ENCODE measurements around the gene NFATC4. TPM values are rescaled to one million over a fixed set of nuclear protein-coding genes. Genes with fewer than 3 reads are reported as not detected.
A peak's percentile ranks its signal among the peaks of the same experiment; 100 is the strongest.
"Not testable (repeated sequence)": the region's sequence is repeated elsewhere in the genome, so short reads cannot be mapped to it uniquely, and the experiment has no call there.

NFATC4 gene
- polyA plus RNA-seq, 1 experiment: 151 TPM

DNA sequence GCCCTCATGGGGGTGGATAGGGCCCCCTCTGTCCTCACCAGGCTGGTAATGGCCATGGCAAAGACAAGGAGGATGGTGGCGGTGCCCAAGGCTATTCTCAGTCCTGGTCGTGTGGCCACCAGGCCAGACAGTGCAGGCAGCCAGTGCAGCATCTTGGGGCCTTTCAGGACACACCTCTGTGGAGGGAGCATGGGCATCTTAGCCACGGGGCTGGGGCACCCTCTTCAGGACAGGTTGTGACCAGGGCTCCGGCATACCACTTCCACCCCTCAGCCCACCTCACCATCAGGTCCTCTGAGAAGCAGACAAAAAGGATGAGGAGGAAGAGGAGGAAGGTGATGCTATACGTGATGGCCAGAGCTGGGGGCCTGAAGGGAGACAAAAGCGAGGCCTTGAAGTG lies 44.0 kb upstream of the NFATC4 start:
- DNase-seq (ENCODE audit: low read depth): no peak
- CTCF ChIA-PET: interaction anchor here (0.6 to 5.6 kb wide), 6 partner anchors 9 to 1072 kb away, joined by 3 to 44 read pairs (median 22); partner anchors contain the start of genes CIDEB, KHNYN, LTB4R and LTB4R2
- POLR2A ChIA-PET: no interaction called here
- H3K27me3 ChIP-seq (ENCODE audit: control insufficient read depth, insufficient read depth, low read length): peaks cover 4% of the 10 kb centered on the region; the same call in 1 of the 2 replicates
- no peak overlapping the region for H3K4me3 ChIP-seq (ENCODE audit: low read depth, low read length)
- TF ChIP-seq, protein P1, sequence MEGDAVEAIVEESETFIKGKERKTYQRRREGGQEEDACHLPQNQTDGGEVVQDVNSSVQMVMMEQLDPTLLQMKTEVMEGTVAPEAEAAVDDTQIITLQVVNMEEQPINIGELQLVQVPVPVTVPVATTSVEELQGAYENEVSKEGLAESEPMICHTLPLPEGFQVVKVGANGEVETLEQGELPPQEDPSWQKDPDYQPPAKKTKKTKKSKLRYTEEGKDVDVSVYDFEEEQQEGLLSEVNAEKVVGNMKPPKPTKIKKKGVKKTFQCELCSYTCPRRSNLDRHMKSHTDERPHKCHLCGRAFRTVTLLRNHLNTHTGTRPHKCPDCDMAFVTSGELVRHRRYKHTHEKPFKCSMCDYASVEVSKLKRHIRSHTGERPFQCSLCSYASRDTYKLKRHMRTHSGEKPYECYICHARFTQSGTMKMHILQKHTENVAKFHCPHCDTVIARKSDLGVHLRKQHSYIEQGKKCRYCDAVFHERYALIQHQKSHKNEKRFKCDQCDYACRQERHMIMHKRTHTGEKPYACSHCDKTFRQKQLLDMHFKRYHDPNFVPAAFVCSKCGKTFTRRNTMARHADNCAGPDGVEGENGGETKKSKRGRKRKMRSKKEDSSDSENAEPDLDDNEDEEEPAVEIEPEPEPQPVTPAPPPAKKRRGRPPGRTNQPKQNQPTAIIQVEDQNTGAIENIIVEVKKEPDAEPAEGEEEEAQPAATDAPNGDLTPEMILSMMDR (IDR thresholded peaks at IDR 0.05; ENCODE audit: insufficient read depth, low read depth, low read length): no peak
- H3K36me3 ChIP-seq (ENCODE audit: control insufficient read depth, insufficient read depth, low read length): no peaks in the 10 kb centered on the region; the same call in 1 of the 2 replicates

DNA sequence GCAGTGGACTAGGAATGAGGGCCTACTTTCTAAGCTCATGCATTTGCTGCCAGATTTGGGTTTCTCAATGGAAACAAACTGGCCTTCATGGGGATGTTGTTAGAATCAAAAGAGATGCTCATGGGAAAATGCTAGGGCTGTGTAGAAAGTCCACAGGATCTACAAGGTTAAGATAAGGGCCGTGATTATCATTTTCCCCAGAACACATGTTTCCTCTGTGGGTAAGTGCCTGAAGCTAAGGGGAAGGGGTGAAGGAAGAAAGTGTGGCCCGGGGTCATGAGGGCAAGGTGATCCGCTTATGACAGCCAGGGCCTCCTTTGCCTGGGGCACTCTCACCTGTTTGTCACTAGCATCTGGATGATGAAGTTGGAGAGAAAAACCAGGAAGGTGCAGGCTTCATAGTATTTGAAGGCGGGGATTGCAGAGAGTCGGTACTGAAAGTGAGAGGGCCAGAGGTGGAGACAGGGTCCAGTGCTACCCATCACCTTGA lies 42.9 kb upstream of the NFATC4 start:
- CTCF ChIA-PET: interaction anchor here (1.3 to 5.6 kb wide), 5 partner anchors 8 to 111 kb away, joined by 8 to 44 read pairs (median 37); partner anchors contain the start of genes CIDEB, KHNYN, LTB4R and LTB4R2
- TF ChIP-seq, protein P1 (IDR thresholded peaks at IDR 0.05; ENCODE audit: insufficient read depth, low read depth, low read length): no peak

DNA sequence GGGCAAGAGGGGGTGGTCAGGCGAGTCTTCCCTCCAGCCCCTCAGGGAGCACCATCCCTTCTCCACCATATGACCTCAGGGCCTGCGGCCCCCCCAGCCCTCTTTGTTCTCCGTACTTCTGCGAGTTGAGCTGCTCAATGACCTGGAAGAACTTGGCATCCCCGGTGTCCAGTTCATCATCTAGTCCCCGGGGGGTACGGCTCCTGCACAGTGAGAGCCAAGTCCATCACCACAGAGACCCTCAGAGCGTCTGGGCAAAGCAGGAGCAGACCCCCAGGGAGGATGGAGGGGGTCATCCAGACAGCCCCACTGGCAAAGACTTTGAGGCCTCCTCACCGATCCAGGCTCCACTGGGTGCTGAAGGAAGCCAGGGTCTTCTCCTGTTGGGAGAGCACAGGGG lies 42.0 kb upstream of the NFATC4 start:
- POLR2A ChIA-PET: interaction anchor here (0.6 kb wide), 1 partner anchor 114 kb away, joined by 3 read pairs; no protein-coding TSS in a partner anchor
- CTCF ChIA-PET: interaction anchor here (2.7 to 16.8 kb wide), 5 partner anchors 18 to 110 kb away, joined by 7 to 491 read pairs (median 37); partner anchors contain the start of genes CBLN3, CIDEB and KHNYN
- no peak for DNase-seq (ENCODE audit: low read depth)

More for the DNA sequence above, 42.9 kb upstream of the NFATC4 start:
- DNase-seq (ENCODE audit: low read depth): no peak
- no peak overlapping the region for H3K4me3 ChIP-seq (ENCODE audit: low read depth, low read length)
- peaks cover 4% of the 10 kb centered on the region; the same call in 1 of the 2 replicates for H3K27me3 ChIP-seq (ENCODE audit: control insufficient read depth, insufficient read depth, low read length)
- H3K36me3 ChIP-seq (ENCODE audit: control insufficient read depth, insufficient read depth, low read length): no peaks in the 10 kb centered on the region; the same call in 1 of the 2 replicates
- POLR2A ChIA-PET: no interaction called here

DNA sequence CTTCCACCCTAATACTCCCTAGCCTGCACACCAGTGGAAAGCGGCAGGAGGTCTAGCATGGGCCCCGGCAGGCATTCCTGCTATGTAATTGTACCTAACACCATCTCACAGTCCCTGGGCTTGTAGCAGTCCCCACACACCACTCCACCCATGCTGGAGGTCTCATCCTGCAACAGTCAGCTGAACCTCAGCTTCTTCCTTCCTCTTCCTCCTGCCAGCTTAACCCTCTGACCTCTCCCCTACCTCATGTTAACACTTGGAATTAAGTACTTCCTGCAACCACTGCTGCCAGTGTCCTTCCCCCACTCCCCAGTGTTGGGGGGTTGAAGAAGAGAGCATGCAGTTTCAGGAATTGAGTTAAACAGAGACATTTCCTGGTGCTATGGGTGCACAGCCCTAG lies 40.7 kb upstream of the NFATC4 start:
- no peak for DNase-seq (ENCODE audit: low read depth)
- no peaks in the 10 kb centered on the region; the same call in 1 of the 2 replicates for H3K36me3 ChIP-seq (ENCODE audit: control insufficient read depth, insufficient read depth, low read length)
- TF ChIP-seq, protein P1 (IDR thresholded peaks at IDR 0.05; ENCODE audit: insufficient read depth, low read depth, low read length): no peak
- no peak overlapping the region for H3K4me3 ChIP-seq (ENCODE audit: low read depth, low read length)
- ChIA-PET POLR2A (no interaction called here), CTCF (interaction anchor here (0.6 to 16.8 kb wide), 14 partner anchors 9 to 807 kb away, joined by 3 to 491 read pairs (median 6); partner anchors contain the start of genes CBLN3, CIDEB, KHNYN and RIPK3)
- peaks cover 4% of the 10 kb centered on the region; the same call in 1 of the 2 replicates for H3K27me3 ChIP-seq (ENCODE audit: control insufficient read depth, insufficient read depth, low read length)

More for the DNA sequence above, 42.0 kb upstream of the NFATC4 start:
- TF ChIP-seq, protein P1 (IDR thresholded peaks at IDR 0.05; ENCODE audit: insufficient read depth, low read depth, low read length): no peak
- Histone ChIP-seq H3K36me3 (ENCODE audit: control insufficient read depth, insufficient read depth, low read length) (no peaks in the 10 kb centered on the region; the same call in 1 of the 2 replicates), H3K27me3 (ENCODE audit: control insufficient read depth, insufficient read depth, low read length) (peaks cover 4% of the 10 kb centered on the region; the same call in 1 of the 2 replicates), H3K4me3 (ENCODE audit: low read depth, low read length) (no peak overlapping the region)

DNA sequence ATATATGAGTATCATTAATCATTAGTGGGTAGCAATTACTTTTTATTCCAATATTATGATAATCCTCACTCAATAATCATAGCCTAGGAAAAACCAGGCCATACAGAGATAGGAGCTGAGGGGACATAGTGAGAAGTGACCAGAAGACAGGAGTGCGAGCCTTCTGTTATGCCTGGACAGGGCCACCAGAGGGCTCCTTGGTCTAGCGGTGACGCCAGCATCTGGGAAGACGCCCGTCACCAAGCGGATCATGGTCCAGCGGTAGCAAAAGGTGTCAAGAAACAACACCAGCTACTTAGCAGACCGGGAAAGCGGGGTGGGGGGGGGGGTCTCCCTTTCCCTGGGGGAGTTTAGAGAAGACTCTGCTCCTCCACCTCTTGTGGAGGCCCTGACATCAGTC lies 40.1 kb upstream of the NFATC4 start:
- not testable (repeated sequence) for DNase-seq (ENCODE audit: low read depth); H3K4me3 ChIP-seq (ENCODE audit: low read depth, low read length); H3K27me3 ChIP-seq (ENCODE audit: control insufficient read depth, insufficient read depth, low read length); H3K36me3 ChIP-seq (ENCODE audit: control insufficient read depth, insufficient read depth, low read length)
- TF ChIP-seq, protein P1 (IDR thresholded peaks at IDR 0.05; ENCODE audit: insufficient read depth, low read depth, low read length): peak; percentile 44
- ChIA-PET CTCF (interaction anchor here (0.8 to 16.8 kb wide), 14 partner anchors 9 to 114 kb away, joined by 3 to 491 read pairs (median 8); partner anchors contain the start of genes CBLN3, CIDEB, KHNYN and LTB4R), POLR2A (interaction anchor here (0.6 kb wide), 1 partner anchor 35 kb away, joined by 4 read pairs; no protein-coding TSS in a partner anchor)

Data from BJ (cell line).